ENCODE results near the gene SLC26A8.

- TF ChIP-seq CTCF (IDR thresholded peaks at IDR 0.05; ENCODE audit: insufficient read depth, low read depth, low read length) (no peak), EZH2 (IDR thresholded peaks at IDR 0.05; ENCODE audit: insufficient read depth, low read length) (no peak)
These were observed 42.4 kb upstream of the SLC26A8 start for GRCh38 chr6:36066817-36067216.
